SK-N-SH (cell line): ENCODE measurements around the gene CHERP.

Source experiments
- CTCF ChIP-seq: fragments of 200-600 bp; sonication (generic); IDR thresholded peaks from 2 replicates; pipeline ENCODE4 v1.6.1; 2017; ENCODE audit warnings: antibody characterized with exemption, mild to moderate bottlenecking, moderate library complexity
- EP300 ChIP-seq, 2 experiments: IDR thresholded peaks; 2 replicates each; pipeline versions ENCODE4 v1.4.0 to v1.6.1; 2012; ENCODE audit warnings: borderline replicate concordance in 1 of 2, low read depth in 1 of 2, low read length in 1 of 2
- GABPA ChIP-seq: IDR thresholded peaks from 2 replicates; pipeline ENCODE4 v1.4.0; 2012; ENCODE audit warnings: low read depth, mild to moderate bottlenecking
- POLR2AphosphoS5 ChIP-seq: IDR thresholded peaks from 2 replicates; pipeline ENCODE4 v1.6.1; 2012; ENCODE audit warnings: low read depth, low read length
- RFX5 ChIP-seq: IDR thresholded peaks from 2 replicates; pipeline ENCODE4 v1.6.1; 2012; ENCODE audit warnings: mild to moderate bottlenecking, improper control_type of control experiment, low read length
- SIN3A ChIP-seq: IDR thresholded peaks from 2 replicates; pipeline ENCODE4 v1.6.1; 2012; ENCODE audit warnings: low read depth, mild to moderate bottlenecking, low read length, moderate library complexity, borderline replicate concordance
- TAF1 ChIP-seq: IDR thresholded peaks from 2 replicates; pipeline ENCODE4 v1.6.1; 2012; ENCODE audit warnings: low read depth, mild to moderate bottlenecking, low read length, moderate library complexity, borderline replicate concordance

GRCh38 chr19:16509141-16510061 lies 32.8 kb downstream of the CHERP start:
- no peak for TF ChIP-seq CTCF
- no peak for TF ChIP-seq EP300 (IDR thresholded peaks at IDR 0.05; ENCODE audit: borderline replicate concordance in 1 of 2, low read depth in 1 of 2, low read length in 1 of 2)
- no peak for TF ChIP-seq RFX5
- no peak for TF ChIP-seq SIN3A
- TF ChIP-seq TAF1 = no peak
- TF ChIP-seq POLR2AphosphoS5 = no peak
- TF ChIP-seq GABPA = no peak
